ENCODE measurements around the gene FGF7. TPM values are rescaled to one million over a fixed set of nuclear protein-coding genes. Genes with fewer than 3 reads are reported as not detected.

Gene FGF7
- total RNA-seq (under 1 TPM in 3 of 5 donors, not detected in 2; 0.19 to 0.46 (median 0.20) TPM), total RNA-seq (0 to 0.12 (median 0) reads per million in 29 experiments)
- 0.17 TPM for total RNA-seq (2013)

DNA sequence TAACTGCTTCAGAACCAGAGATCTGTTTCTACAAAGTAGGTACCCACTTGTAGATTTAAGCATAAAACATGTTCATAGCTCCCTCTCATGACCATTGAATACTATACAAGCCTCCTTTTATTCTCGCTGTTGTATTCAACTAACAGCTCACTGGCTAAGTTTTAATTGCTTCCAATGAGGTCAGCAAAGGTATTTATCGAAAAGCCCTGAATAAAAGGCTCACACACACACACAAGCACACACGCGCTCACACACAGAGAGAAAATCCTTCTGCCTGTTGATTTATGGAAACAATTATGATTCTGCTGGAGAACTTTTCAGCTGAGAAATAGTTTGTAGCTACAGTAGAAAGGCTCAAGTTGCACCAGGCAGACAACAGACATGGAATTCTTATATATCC, at the start of gene FGF7:
Gene FGF7, plus strand, starts transcription at position 222 of the 400 bp plus-strand sequence. CDS start 1,056 bp downstream, outside the sequence.
- peaks cover 3 to 7% (median 5%) of the 10 kb centered on the region in 3 donors for H3K4me1 Mint-ChIP-seq
- no peak for DNase-seq
- no peak within 1 kb of the TSS for H3K4me3 ChIP-seq (ENCODE audit: control insufficient read depth in 1 of 2, extremely low read depth in 1 of 2, low read length in 1 of 2)
- CTCF ChIA-PET = interaction anchor here (0.6 to 2.7 kb wide), 7 partner anchors 11 to 893 kb away, joined by 3 to 40 read pairs (median 3); no protein-coding TSS in a partner anchor
- no peaks in the 10 kb centered on the region for H3K27me3 Mint-ChIP-seq
- peak within 1 kb of the TSS in 1 of 3 donors; percentile 34 for H3K4me3 Mint-ChIP-seq
- POLR2A ChIA-PET = no interaction called here
- no peaks in the 10 kb centered on the region for H3K4me1 ChIP-seq (ENCODE audit: control insufficient read depth in 1 of 2, extremely low read depth in 1 of 2, insufficient read depth in 2 of 2, low read length in 2 of 2)
- no peak for ATAC-seq (replicated peaks in 1 of 4)
- no peaks in the 10 kb centered on the region for H3K27me3 ChIP-seq (replicated peaks in 1 of 2; ENCODE audit: control insufficient read depth in 2 of 2, extremely low read depth in 1 of 2, insufficient read depth in 2 of 2, low read length in 1 of 2)
- no CpG with 5 or more reads among the region's 4 CpGs for WGBS (ENCODE audit: insufficient coverage)
- no peak within 1 kb of the TSS for H3K27ac Mint-ChIP-seq
- H3K36me3 Mint-ChIP-seq = no peaks in the 10 kb centered on the region
- H3K36me3 ChIP-seq (ENCODE audit: control insufficient read depth in 2 of 2, extremely low read depth in 1 of 2, insufficient read depth in 1 of 2, low read length in 1 of 2) = no peaks in the 10 kb centered on the region
- H3K9me3 ChIP-seq = no peaks in the 10 kb centered on the region
- H3K9me3 Mint-ChIP-seq = no peaks in the 10 kb centered on the region
- H3K27ac ChIP-seq (ENCODE audit: low read length) = no peak within 1 kb of the TSS

GRCh38 chr15:49379996-49380395, 43.0 kb upstream of the FGF7 start:
- Histone ChIP-seq H3K4me1 (ENCODE audit: control insufficient read depth in 1 of 2, extremely low read depth in 1 of 2, insufficient read depth in 2 of 2, low read length in 2 of 2) (no peaks in the 10 kb centered on the region), H3K4me3 (ENCODE audit: control insufficient read depth in 1 of 2, extremely low read depth in 1 of 2, low read length in 1 of 2) (no peak overlapping the region), H3K27me3 (replicated peaks in 1 of 2; ENCODE audit: control insufficient read depth in 2 of 2, extremely low read depth in 1 of 2, insufficient read depth in 2 of 2, low read length in 1 of 2) (no peaks in the 10 kb centered on the region), H3K36me3 (ENCODE audit: control insufficient read depth in 2 of 2, extremely low read depth in 1 of 2, insufficient read depth in 1 of 2, low read length in 1 of 2) (no peaks in the 10 kb centered on the region), H3K27ac (ENCODE audit: low read length) (no peak overlapping the region), H3K9me3 (no peaks in the 10 kb centered on the region)
- POLR2A ChIA-PET = no interaction called here
- WGBS (ENCODE audit: insufficient coverage) = 72% methylated on average over 4 of the region's 4 CpGs
- CTCF ChIA-PET = no interaction called here
- ATAC-seq (replicated peaks in 1 of 4) = no peak
- no peaks in the 10 kb centered on the region for H3K4me1 Mint-ChIP-seq
- peaks cover 0 to 7% of the 10 kb centered on the region in 2 donors for H3K27me3 Mint-ChIP-seq
- peaks cover 4% of the 10 kb centered on the region for H3K36me3 Mint-ChIP-seq
- no peak for DNase-seq
- no peak overlapping the region for H3K4me3 Mint-ChIP-seq
- H3K27ac Mint-ChIP-seq = no peak overlapping the region
- no peaks in the 10 kb centered on the region for H3K9me3 Mint-ChIP-seq

DNA sequence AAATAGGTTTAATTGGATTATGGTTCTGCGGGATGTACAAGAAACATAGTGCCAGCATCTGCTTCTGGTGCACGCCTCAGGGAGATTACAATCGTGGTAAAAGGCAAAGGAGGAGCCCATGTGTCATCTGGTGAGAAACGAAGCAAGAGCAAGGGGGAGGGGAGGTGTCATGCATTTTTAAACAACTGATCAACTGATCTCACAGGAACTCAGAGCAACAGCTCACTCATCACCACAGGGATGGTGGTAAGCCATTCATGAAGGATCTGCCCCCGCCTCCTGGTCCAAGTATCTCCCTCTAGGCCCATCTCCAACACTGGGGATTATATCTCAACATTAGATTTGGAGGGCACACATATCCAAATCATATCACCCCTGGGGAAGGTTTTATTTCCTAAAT, 42.1 kb upstream of the FGF7 start:
- Histone ChIP-seq H3K4me1 (ENCODE audit: control insufficient read depth in 1 of 2, extremely low read depth in 1 of 2, insufficient read depth in 2 of 2, low read length in 2 of 2) (no peaks in the 10 kb centered on the region), H3K4me3 (ENCODE audit: control insufficient read depth in 1 of 2, extremely low read depth in 1 of 2, low read length in 1 of 2) (no peak overlapping the region), H3K9me3 (no peaks in the 10 kb centered on the region), H3K27me3 (replicated peaks in 1 of 2; ENCODE audit: control insufficient read depth in 2 of 2, extremely low read depth in 1 of 2, insufficient read depth in 2 of 2, low read length in 1 of 2) (no peaks in the 10 kb centered on the region), H3K27ac (ENCODE audit: low read length) (no peak overlapping the region), H3K36me3 (ENCODE audit: control insufficient read depth in 2 of 2, extremely low read depth in 1 of 2, insufficient read depth in 1 of 2, low read length in 1 of 2) (no peaks in the 10 kb centered on the region)
- Mint-ChIP-seq H3K4me3 (no peak overlapping the region), H3K9me3 (no peaks in the 10 kb centered on the region), H3K27me3 (peaks cover 0 to 7% of the 10 kb centered on the region in 2 donors), H3K4me1 (no peaks in the 10 kb centered on the region), H3K27ac (no peak overlapping the region), H3K36me3 (peaks cover 4% of the 10 kb centered on the region)
- ATAC-seq (replicated peaks in 1 of 4) (no peak), DNase-seq (no peak)
- WGBS (ENCODE audit: insufficient coverage) = 100% methylated on average over 2 of the region's 5 CpGs
- ChIA-PET CTCF (no interaction called here), POLR2A (no interaction called here)

GRCh38 chr15:49382394-49382793, 40.6 kb upstream of the FGF7 start:
- ATAC-seq (replicated peaks in 1 of 4) (no peak), DNase-seq (no peak)
- no peaks in the 10 kb centered on the region for H3K27me3 ChIP-seq (replicated peaks in 1 of 2; ENCODE audit: control insufficient read depth in 2 of 2, extremely low read depth in 1 of 2, insufficient read depth in 2 of 2, low read length in 1 of 2)
- Mint-ChIP-seq H3K4me1 (no peaks in the 10 kb centered on the region), H3K27ac (no peak overlapping the region), H3K4me3 (no peak overlapping the region), H3K36me3 (peaks cover 4% of the 10 kb centered on the region), H3K9me3 (peaks cover 0 to 11% (median 0%) of the 10 kb centered on the region in 3 donors), H3K27me3 (peaks cover 0 to 7% of the 10 kb centered on the region in 2 donors)
- H3K27ac ChIP-seq (ENCODE audit: low read length) = no peak overlapping the region
- H3K36me3 ChIP-seq (ENCODE audit: control insufficient read depth in 2 of 2, extremely low read depth in 1 of 2, insufficient read depth in 1 of 2, low read length in 1 of 2) = no peaks in the 10 kb centered on the region
- no peaks in the 10 kb centered on the region for H3K9me3 ChIP-seq
- no peak overlapping the region for H3K4me3 ChIP-seq (ENCODE audit: control insufficient read depth in 1 of 2, extremely low read depth in 1 of 2, low read length in 1 of 2)
- ChIA-PET CTCF (no interaction called here), POLR2A (no interaction called here)
- H3K4me1 ChIP-seq (ENCODE audit: control insufficient read depth in 1 of 2, extremely low read depth in 1 of 2, insufficient read depth in 2 of 2, low read length in 2 of 2) = no peaks in the 10 kb centered on the region

DNA sequence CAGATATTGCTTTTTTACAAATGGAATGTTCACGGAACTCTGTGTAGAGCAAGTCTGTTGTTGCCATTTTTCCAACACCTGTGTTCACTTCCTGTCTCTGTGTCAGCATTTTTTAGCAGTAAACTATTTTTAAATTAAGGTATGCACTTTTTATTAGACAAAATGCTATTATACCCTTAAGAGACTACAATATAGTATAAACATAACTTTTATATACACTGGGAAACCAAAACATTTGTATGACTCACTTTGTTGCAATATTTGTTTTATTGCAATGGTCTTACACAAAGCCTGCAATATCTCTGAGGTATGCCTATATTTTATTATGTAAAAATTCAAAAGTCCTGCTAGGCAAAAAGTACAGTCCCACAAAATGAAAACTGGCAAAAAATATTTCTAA, 39.8 kb upstream of the FGF7 start:
- Histone ChIP-seq H3K4me1 (ENCODE audit: control insufficient read depth in 1 of 2, extremely low read depth in 1 of 2, insufficient read depth in 2 of 2, low read length in 2 of 2) (no peaks in the 10 kb centered on the region), H3K36me3 (ENCODE audit: control insufficient read depth in 2 of 2, extremely low read depth in 1 of 2, insufficient read depth in 1 of 2, low read length in 1 of 2) (no peaks in the 10 kb centered on the region), H3K9me3 (no peaks in the 10 kb centered on the region), H3K4me3 (ENCODE audit: control insufficient read depth in 1 of 2, extremely low read depth in 1 of 2, low read length in 1 of 2) (no peak overlapping the region), H3K27me3 (replicated peaks in 1 of 2; ENCODE audit: control insufficient read depth in 2 of 2, extremely low read depth in 1 of 2, insufficient read depth in 2 of 2, low read length in 1 of 2) (no peaks in the 10 kb centered on the region), H3K27ac (ENCODE audit: low read length) (no peak overlapping the region)
- no peak for DNase-seq
- ChIA-PET CTCF (no interaction called here), POLR2A (no interaction called here)
- Mint-ChIP-seq H3K27me3 (peaks cover 0 to 8% of the 10 kb centered on the region in 2 donors), H3K36me3 (peaks cover 4% of the 10 kb centered on the region), H3K9me3 (peaks cover 0 to 11% (median 1%) of the 10 kb centered on the region in 3 donors), H3K4me1 (no peaks in the 10 kb centered on the region), H3K4me3 (no peak overlapping the region), H3K27ac (no peak overlapping the region)
- ATAC-seq (replicated peaks in 1 of 4) = no peak
- WGBS (ENCODE audit: insufficient coverage) = no CpG with 5 or more reads among the region's 1 CpG

DNA sequence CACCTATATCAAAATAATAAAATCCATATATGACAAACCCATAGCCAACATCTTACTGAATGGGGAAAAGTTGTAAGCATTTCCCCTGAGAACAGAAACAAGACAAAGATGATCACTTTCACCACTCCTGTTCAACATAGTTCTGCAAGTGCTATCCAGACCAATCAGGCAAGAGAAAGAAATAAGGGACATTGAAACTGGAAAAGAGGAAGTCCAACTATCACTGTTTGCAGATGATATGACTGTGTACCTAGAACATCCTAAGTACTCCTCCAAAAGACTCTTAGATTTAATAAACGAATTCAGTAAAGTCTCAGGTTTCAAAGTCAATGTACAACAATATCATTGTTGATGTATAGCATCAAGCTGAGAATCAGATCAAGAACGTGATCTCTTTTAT, 35.6 kb upstream of the FGF7 start:
- Histone ChIP-seq H3K4me1 (ENCODE audit: control insufficient read depth in 1 of 2, extremely low read depth in 1 of 2, insufficient read depth in 2 of 2, low read length in 2 of 2) (no peaks in the 10 kb centered on the region), H3K4me3 (ENCODE audit: control insufficient read depth in 1 of 2, extremely low read depth in 1 of 2, low read length in 1 of 2) (no peak overlapping the region), H3K27me3 (replicated peaks in 1 of 2; ENCODE audit: control insufficient read depth in 2 of 2, extremely low read depth in 1 of 2, insufficient read depth in 2 of 2, low read length in 1 of 2) (no peaks in the 10 kb centered on the region), H3K9me3 (no peaks in the 10 kb centered on the region), H3K27ac (ENCODE audit: low read length) (no peak overlapping the region), H3K36me3 (ENCODE audit: control insufficient read depth in 2 of 2, extremely low read depth in 1 of 2, insufficient read depth in 1 of 2, low read length in 1 of 2) (no peaks in the 10 kb centered on the region)
- no peak overlapping the region for H3K27ac Mint-ChIP-seq
- ChIA-PET POLR2A (no interaction called here), CTCF (no interaction called here)
- H3K4me1 Mint-ChIP-seq = no peaks in the 10 kb centered on the region
- no peaks in the 10 kb centered on the region for H3K36me3 Mint-ChIP-seq
- ATAC-seq (replicated peaks in 1 of 4) (no peak), DNase-seq (no peak)
- no peak overlapping the region for H3K4me3 Mint-ChIP-seq
- WGBS (ENCODE audit: insufficient coverage) = no CpG with 5 or more reads among the region's 2 CpGs
- H3K9me3 Mint-ChIP-seq = peaks cover 0 to 11% (median 3%) of the 10 kb centered on the region in 3 donors
- peaks cover 0 to 7% of the 10 kb centered on the region in 2 donors for H3K27me3 Mint-ChIP-seq

Data from T-cell (primary cell).